ENCODE data around the gene OR3A3. TPM values are rescaled to one million over a fixed set of nuclear protein-coding genes. Genes with fewer than 3 reads are reported as not detected.

OR3A3 gene
- total and polyA plus RNA-seq, 5 donors, result not detected

- Histone ChIP-seq H3K9me3 (ENCODE audit: control insufficient read depth, low read length) (no peaks in the 10 kb centered on the region), H3K27me3 (ENCODE audit: control insufficient read depth, insufficient read depth) (no peaks in the 10 kb centered on the region), H3K4me1 (ENCODE audit: control insufficient read depth, insufficient read depth, low read length) (no peaks in the 10 kb centered on the region), H3K27ac (ENCODE audit: low read length) (no peak overlapping the region), H3K4me3 (ENCODE audit: low read length) (no peak overlapping the region)
- intact Hi-C loops (cut with DNase I), result no loop called here
- ATAC-seq (no peak), DNase-seq (peak in 1 of 3 donors; percentile 37)
- WGBS, result 90% methylated on average over 21 of the region's 21 CpGs
These were observed 61.0 kb downstream of the OR3A3 start for GRCh38 chr17:3472137-3472536.

Other genes with a start within 250 kb of the OR3A3 start
- not detected for gene OR1A2, start 213.9 kb upstream of the OR3A3 start, total RNA-seq
- not detected for gene OR1A2, start 213.9 kb upstream of the OR3A3 start, polyA plus RNA-seq
- gene OR1A1, start 203.7 kb upstream of the OR3A3 start, total RNA-seq, result not detected
- gene OR1A1, start 203.7 kb upstream of the OR3A3 start, polyA plus RNA-seq, result not detected
- gene OR3A1, start 113.0 kb upstream of the OR3A3 start, total RNA-seq, result not detected
- gene OR3A1, start 113.0 kb upstream of the OR3A3 start, polyA plus RNA-seq, result not detected
- under 1 TPM in 3 of 4 donors, not detected in 1; 0.56 to 0.83 (median 0.76) TPM for gene OR3A2, start 25.1 kb upstream of the OR3A3 start, total RNA-seq
- gene OR3A2, start 25.1 kb upstream of the OR3A3 start, polyA plus RNA-seq, result 0.05 TPM
- not detected for gene OR1E1, start 13.0 kb upstream of the OR3A3 start, total RNA-seq
- not detected for gene OR1E1, start 13.0 kb upstream of the OR3A3 start, polyA plus RNA-seq
- not detected for gene OR1E2, start 22.5 kb downstream of the OR3A3 start, total RNA-seq
- gene OR1E2, start 22.5 kb downstream of the OR3A3 start, polyA plus RNA-seq, result not detected
- 1 to 10 TPM in 1 of 4 donors, under 1 TPM in 1, not detected in 2; 0.45 to 1.6 TPM for gene SPATA22, start 60.4 kb downstream of the OR3A3 start, total RNA-seq
- gene SPATA22, start 60.4 kb downstream of the OR3A3 start, polyA plus RNA-seq, result 1.5 TPM
- 1 to 10 TPM; 1.6 to 5.5 (median 2.5) TPM for gene ASPA, start 64.6 kb downstream of the OR3A3 start, total RNA-seq
- 1.6 TPM for gene ASPA, start 64.6 kb downstream of the OR3A3 start, polyA plus RNA-seq
- gene TRPV3, start 146.4 kb downstream of the OR3A3 start, total RNA-seq, result 1 to 10 TPM; 2.6 to 3.3 (median 2.8) TPM
- 1.6 TPM for gene TRPV3, start 146.4 kb downstream of the OR3A3 start, polyA plus RNA-seq
- gene TRPV1, start 198.0 kb downstream of the OR3A3 start, total RNA-seq, result 1 to 10 TPM; 3.5 to 4.6 (median 3.7) TPM
- 3.6 TPM for gene TRPV1, start 198.0 kb downstream of the OR3A3 start, polyA plus RNA-seq
- 1 to 10 TPM; 4.6 to 5.8 (median 4.9) TPM for gene SHPK, start 224.9 kb downstream of the OR3A3 start, total RNA-seq
- 2.9 TPM for gene SHPK, start 224.9 kb downstream of the OR3A3 start, polyA plus RNA-seq
- 10 to 100 TPM in 1 of 4 donors, 1 to 10 TPM in 3; 7.7 to 10.5 (median 8.4) TPM for gene CTNS, start 225.4 kb downstream of the OR3A3 start, total RNA-seq
- 7.4 TPM for gene CTNS, start 225.4 kb downstream of the OR3A3 start, polyA plus RNA-seq

Measured in right cardiac atrium (tissue), 5 donors.